Cardiac muscle cell (in vitro differentiated cells and primary cell): ENCODE measurements around the gene PGM3. TPM values are rescaled to one million over a fixed set of nuclear protein-coding genes. Genes with fewer than 3 reads are reported as not detected.
"Not testable (repeated sequence)": the region's sequence is repeated elsewhere in the genome, so short reads cannot be mapped to it uniquely, and the experiment has no call there.

Source experiments
- DNase-seq, 2 donors: peaks; one replicate each; pipeline versions ENCODE4 v3.0.0 to v3.0.0-alpha.2; 2010 to 2017; ENCODE audit warnings: low read depth in 1 of 2, low spot score in 1 of 2
- H3K27ac ChIP-seq: fragments of 200-600 bp; sonication (generic); 2 replicates; pipeline ENCODE4 v1.5.1; 2016
- H3K27me3 ChIP-seq: fragments of 200-600 bp; sonication (generic); 2 replicates; pipeline ENCODE4 v1.6.0; 2016; ENCODE audit warnings: control low read depth
- H3K36me3 ChIP-seq: fragments of 200-600 bp; sonication (generic); 2 replicates; pipeline ENCODE4 v1.5.1; 2016; ENCODE audit warnings: control low read depth
- H3K4me1 ChIP-seq: fragments of 200-600 bp; sonication (generic); 2 replicates; pipeline ENCODE4 v1.8.1; 2017; ENCODE audit warnings: low read depth, mild to moderate bottlenecking, mixed run types
- H3K4me3 ChIP-seq: fragments of 200-600 bp; sonication (generic); 2 replicates; pipeline ENCODE4 v1.5.1; 2016; ENCODE audit warnings: mild to moderate bottlenecking
- H3K9me3 ChIP-seq: fragments of 200-600 bp; sonication (generic); 2 replicates; pipeline ENCODE4 v1.5.1; 2017; ENCODE audit warnings: low read depth, mild to moderate bottlenecking, control low read depth
- CTCF ChIP-seq: IDR thresholded peaks from 2 replicates; pipeline ENCODE4 v1.5.1; 2012; ENCODE audit warnings: low read depth, mild to moderate bottlenecking, low read length
- polyA plus RNA-seq: library from polyadenylated mRNA; unstranded; fragments of >200 nt; fragmentation: Nextera tagmentation; extraction: Ambion mirVana; gene quantifications from 2 replicates; pipeline ENCODE4 v1.2.1, GENCODE V29; 2016
- total RNA-seq: library from RNA; depleted of rRNA; stranded (reverse); fragments of >200 nt; gene quantifications from 2 replicates; pipeline ENCODE4 v1.2.3, GENCODE V29; 2016

The PGM3 gene
- total and polyA plus RNA-seq, 2 experiments from 2014 or later: 23.3 to 39.7 TPM

GRCh38 chr6:83199863-83200225, 6.8 kb upstream of the PGM3 start:
- Histone ChIP-seq H3K36me3 (peaks cover 20% of the 10 kb centered on the region), H3K4me1 (peaks cover 3% of the 10 kb centered on the region), H3K4me3 (no peak overlapping the region), H3K27me3 (no peaks in the 10 kb centered on the region), H3K9me3 (no peaks in the 10 kb centered on the region), H3K27ac (no peak overlapping the region)
- no peak for TF ChIP-seq CTCF
- peak in 1 of 2 donors; percentile 63 for DNase-seq

GRCh38 chr6:83199173-83199862, 6.3 kb upstream of the PGM3 start:
- H3K36me3 ChIP-seq: peaks cover 20% of the 10 kb centered on the region
- H3K4me1 ChIP-seq: peaks cover 9% of the 10 kb centered on the region
- H3K9me3 ChIP-seq: no peaks in the 10 kb centered on the region
- H3K27me3 ChIP-seq: no peaks in the 10 kb centered on the region
- DNase-seq: no peak
- TF ChIP-seq CTCF: no peak
- H3K27ac ChIP-seq: no peak overlapping the region
- no peak overlapping the region for H3K4me3 ChIP-seq

- Histone ChIP-seq H3K9me3 (no peaks in the 10 kb centered on the region), H3K27me3 (no peaks in the 10 kb centered on the region), H3K4me3 (no peak overlapping the region), H3K27ac (no peak overlapping the region), H3K4me1 (peaks cover 11% of the 10 kb centered on the region), H3K36me3 (peaks cover 20% of the 10 kb centered on the region)
- no peak for TF ChIP-seq CTCF
- no peak for DNase-seq
Measured at GRCh38 chr6:83198486-83199172, 5.6 kb upstream of the PGM3 start.

- DNase-seq: peak; percentile 22 to 68
- Histone ChIP-seq H3K4me3 (peak overlapping the region; percentile 93), H3K27ac (peak overlapping the region; percentile 92), H3K9me3 (no peaks in the 10 kb centered on the region), H3K36me3 (peaks cover 37% of the 10 kb centered on the region), H3K27me3 (no peaks in the 10 kb centered on the region), H3K4me1 (peaks cover 11% of the 10 kb centered on the region)
- TF ChIP-seq CTCF: no peak
Measured at GRCh38 chr6:83193747-83194566, 892 bp upstream of the PGM3 start.

- peak overlapping the region; percentile 92 for H3K27ac ChIP-seq
Measured at GRCh38 chr6:83192456-83192855, 609 bp downstream of the PGM3 start.

GRCh38 chr6:83191974-83192373, 1.1 kb downstream of the PGM3 start:
- not testable (repeated sequence) for H3K27me3 ChIP-seq, DNase-seq, H3K27ac ChIP-seq, H3K9me3 ChIP-seq
- H3K36me3 ChIP-seq: peaks cover 51% of the 10 kb centered on the region
- H3K4me1 ChIP-seq: peaks cover 11% of the 10 kb centered on the region
- peak overlapping the region; percentile 93 for H3K4me3 ChIP-seq

More at GRCh38 chr6:83192456-83192855, 609 bp downstream of the PGM3 start:
- DNase-seq: peak in 1 of 2 donors; percentile 17
- H3K4me3 ChIP-seq: peak overlapping the region; percentile 93
- H3K4me1 ChIP-seq: peaks cover 11% of the 10 kb centered on the region
- H3K36me3 ChIP-seq: peaks cover 48% of the 10 kb centered on the region
- H3K27me3 ChIP-seq: no peaks in the 10 kb centered on the region
- H3K9me3 ChIP-seq: no peaks in the 10 kb centered on the region
- no peak for TF ChIP-seq CTCF
